H1 (cell line): ENCODE data around the gene GUCY1A2. TPM values are rescaled to one million over a fixed set of nuclear protein-coding genes. Genes with fewer than 3 reads are reported as not detected.

Experiments used
- CTCF ChIA-PET: fragments of 300-600 bp; sonication (Branson Sonifier 250); formaldehyde crosslinking; loops from one replicate; lab custom pipeline; 2021; ENCODE audit not compliant: partially characterized antibody; lab: Charles Lee
- POLR2A ChIA-PET: fragments of 300-600 bp; sonication (Branson Sonifier 250); formaldehyde crosslinking; loops from one replicate; lab custom pipeline; 2021; ENCODE audit warnings: inconsistent platforms; ENCODE audit not compliant: partially characterized antibody; lab: Charles Lee
- DNase-seq, 2 experiments: peaks; one replicate each; pipeline versions ENCODE4 v3.0.0 to v3.0.0-alpha.2; 2010 to 2022; ENCODE audit warnings: low spot score in 2 of 2, low read depth in 1 of 2, mixed read lengths in 1 of 2
- FAIRE-seq: peaks from 2 replicates; lab custom pipeline; 2011; peaks lifted over from hg19 to GRCh38; lab: Jason Lieb, UNC
- H2AFZ ChIP-seq: 2 replicates; pipeline ENCODE4 v1.8.1; 2012; ENCODE audit warnings: low read length, inconsistent platforms
- H2AK5ac ChIP-seq: 2 replicates; pipeline ENCODE4 v1.6.1; 2013; ENCODE audit warnings: low read depth, low read length
- H2BK120ac ChIP-seq: replicated peaks from 2 replicates; pipeline ENCODE3; 2013; ENCODE audit warnings: low read depth, low read length, inconsistent platforms
- H2BK12ac ChIP-seq: 2 replicates; pipeline ENCODE4 v1.6.1; 2013; ENCODE audit warnings: low read depth, low read length
- H2BK15ac ChIP-seq: 2 replicates; pipeline ENCODE4 v1.6.1; 2013; ENCODE audit warnings: low read length
- H2BK20ac ChIP-seq: 2 replicates; pipeline ENCODE4 v1.6.1; 2013; ENCODE audit warnings: low read length
- H2BK5ac ChIP-seq: 2 replicates; pipeline ENCODE4 v1.6.1; 2013; ENCODE audit warnings: low read depth, low read length
- H3K14ac ChIP-seq: 2 replicates; pipeline ENCODE4 v1.6.1; 2013; ENCODE audit warnings: inconsistent platforms; ENCODE audit not compliant: insufficient read length
- H3K18ac ChIP-seq: 2 replicates; pipeline ENCODE4 v1.6.1; 2013; ENCODE audit warnings: low read length; ENCODE audit errors: extremely low read depth
- H3K23ac ChIP-seq: 2 replicates; pipeline ENCODE4 v1.6.1; 2013; ENCODE audit warnings: inconsistent platforms; ENCODE audit not compliant: insufficient read length
- H3K23me2 ChIP-seq: 2 replicates; pipeline ENCODE4 v1.6.1; 2013; ENCODE audit warnings: low read depth, low read length
- H3K27ac ChIP-seq: 2 replicates; pipeline ENCODE4 v1.6.1; 2011; ENCODE audit warnings: low read depth, low read length, inconsistent platforms
- H3K27me3 ChIP-seq, 4 experiments: replicated peaks in 1 of 4; 1 replicate in 1 of 4; 2 replicates in 3 of 4; pipeline versions ENCODE4 v1.6.1 to v1.8.1; 2011 to 2013; ENCODE audit warnings: low read length in 3 of 4, mild to moderate bottlenecking in 3 of 4, inconsistent platforms in 2 of 4, mixed read lengths in 2 of 4, moderate library complexity in 1 of 4; ENCODE audit not compliant: control insufficient read depth in 3 of 4, insufficient read depth in 3 of 4; ENCODE audit errors: extremely low read depth in 1 of 4
- H3K36me3 ChIP-seq, 4 experiments: 2 replicates each; pipeline versions ENCODE4 v1.6.1 to v1.8.1; 2011 to 2013; ENCODE audit warnings: mild to moderate bottlenecking in 4 of 4, low read length in 3 of 4, moderate library complexity in 2 of 4, control low read depth in 1 of 4, inconsistent platforms in 1 of 4; ENCODE audit not compliant: insufficient read depth in 4 of 4, control insufficient read depth in 2 of 4
- H3K4ac ChIP-seq: replicated peaks from 2 replicates; pipeline ENCODE3; 2013; ENCODE audit warnings: low read length, low read depth, mixed read lengths, inconsistent platforms; ENCODE audit not compliant: insufficient read length
- H3K4me1 ChIP-seq, 4 experiments: replicated peaks in 1 of 4; 1 replicate in 1 of 4; 2 replicates in 3 of 4; pipeline versions ENCODE4 v1.6.1 to v1.8.1; 2011 to 2013; ENCODE audit warnings: low read length in 3 of 4, inconsistent platforms in 2 of 4, mixed read lengths in 1 of 4; ENCODE audit not compliant: insufficient read depth in 4 of 4, control insufficient read depth in 3 of 4
- H3K4me2 ChIP-seq, 2 experiments: 2 replicates each; pipeline versions ENCODE4 v1.6.1 to v1.8.1; 2011 to 2013; ENCODE audit warnings: low read depth in 2 of 2, low read length in 2 of 2, control low read depth in 1 of 2, inconsistent platforms in 1 of 2, mild to moderate bottlenecking in 1 of 2; ENCODE audit not compliant: insufficient read depth in 1 of 2
- H3K4me3 ChIP-seq, 4 experiments: fragments of 200-600, 300-600 bp in 1 of 4; sonication (generic), shearing (Covaris generic), sonication (Bioruptor Twin) in 1 of 4; 2 replicates each; pipeline versions ENCODE4 v1.5.1 to v1.8.1; 2011 to 2016; ENCODE audit warnings: low read length in 4 of 4, low read depth in 3 of 4, control low read depth in 2 of 4, inconsistent platforms in 2 of 4, mild to moderate bottlenecking in 2 of 4, mixed read lengths in 1 of 4, moderate library complexity in 1 of 4; ENCODE audit not compliant: insufficient read depth in 2 of 4; ENCODE audit errors: extremely low read depth in 1 of 4
- H3K56ac ChIP-seq: replicated peaks from 2 replicates; pipeline ENCODE3; 2013; ENCODE audit warnings: low read depth, mild to moderate bottlenecking, mixed read lengths, low read length, inconsistent platforms; ENCODE audit not compliant: insufficient read length
- H3K79me1 ChIP-seq: 2 replicates; pipeline ENCODE4 v1.6.1; 2013; ENCODE audit warnings: low read depth, low read length, control low read depth
- H3K79me2 ChIP-seq, 2 experiments: 2 replicates each; pipeline versions ENCODE4 v1.6.1 to v1.8.1; 2012 to 2013; ENCODE audit warnings: low read length in 2 of 2, mild to moderate bottlenecking in 2 of 2, inconsistent platforms in 1 of 2; ENCODE audit not compliant: insufficient read depth in 2 of 2, control insufficient read depth in 1 of 2
- H3K9ac ChIP-seq, 4 experiments: replicated peaks in 1 of 4; 1 replicate in 1 of 4; 2 replicates in 3 of 4; pipeline versions ENCODE4 v1.6.1 to v1.8.1; 2011 to 2013; ENCODE audit warnings: low read depth in 3 of 4, low read length in 3 of 4, control low read depth in 2 of 4, mild to moderate bottlenecking in 2 of 4, moderate library complexity in 2 of 4, inconsistent platforms in 1 of 4; ENCODE audit errors: extremely low read depth in 1 of 4
- H3K9me3 ChIP-seq, 2 experiments: 2 replicates each; pipeline versions ENCODE4 v1.6.1 to v1.8.1; 2012 to 2013; ENCODE audit warnings: mild to moderate bottlenecking in 2 of 2, moderate library complexity in 2 of 2, control low read depth in 1 of 2, inconsistent platforms in 1 of 2, low read depth in 1 of 2, low read length in 1 of 2, mixed read lengths in 1 of 2; ENCODE audit not compliant: insufficient read depth in 2 of 2
- H4K20me1 ChIP-seq, 2 experiments: replicated peaks in 1 of 2; 2 replicates each; pipeline versions ENCODE3 to v1.8.1; 2011 to 2013; ENCODE audit warnings: inconsistent platforms in 2 of 2, low read length in 2 of 2, mild to moderate bottlenecking in 1 of 2; ENCODE audit not compliant: insufficient read depth in 2 of 2, control insufficient read depth in 1 of 2
- H4K5ac ChIP-seq: 2 replicates; pipeline ENCODE4 v1.6.1; 2013; ENCODE audit warnings: low read length, low read depth, mixed read lengths, inconsistent platforms; ENCODE audit not compliant: insufficient read length
- H4K8ac ChIP-seq: 2 replicates; pipeline ENCODE4 v1.8.0; 2013; ENCODE audit warnings: mild to moderate bottlenecking, moderate library complexity, low read length, inconsistent platforms; ENCODE audit not compliant: insufficient read depth; ENCODE audit errors: extremely low read depth
- H4K91ac ChIP-seq: replicated peaks from 2 replicates; pipeline ENCODE3; 2013; ENCODE audit warnings: low read length, mixed read lengths, inconsistent platforms; ENCODE audit not compliant: insufficient read length
- CBX8 ChIP-seq: fragments of 300-800, 300-1000 bp; sonication (generic); IDR thresholded peaks from 2 replicates; pipeline ENCODE4 v1.7.1; 2016; ENCODE audit warnings: low read depth, low read length, borderline replicate concordance
- CEBPB ChIP-seq: IDR thresholded peaks from 2 replicates; pipeline ENCODE4 v1.6.1; 2012; ENCODE audit warnings: low read depth, low read length
- CREB1 ChIP-seq: IDR thresholded peaks from 2 replicates; pipeline ENCODE4 v1.6.1; 2012; ENCODE audit warnings: inconsistent platforms
- EGR1 ChIP-seq: IDR thresholded peaks from 2 replicates; pipeline ENCODE4 v1.6.1; 2011; ENCODE audit warnings: low read depth, low read length, borderline replicate concordance
- KDM4A ChIP-seq: IDR thresholded peaks from one replicate; pipeline ENCODE4 v1.7.1; 2012; ENCODE audit warnings: low read depth, mild to moderate bottlenecking, moderate library complexity, low read length, inconsistent platforms; ENCODE audit not compliant: severe bottlenecking
- SP1 ChIP-seq: IDR thresholded peaks from 2 replicates; pipeline ENCODE4 v1.6.1; 2011; ENCODE audit warnings: low read depth, low read length
- ZNF274 ChIP-seq: IDR thresholded peaks from 2 replicates; pipeline ENCODE4 v1.7.0; 2012; ENCODE audit warnings: low read length, borderline replicate concordance; ENCODE audit errors: extremely low read depth
- WGBS, 2 experiments: shearing (Covaris generic) in 1 of 2; methylation state at CpG; one replicate each; pipeline versions ENCODE4 v1.1.6 to v1.1.7; 2013 to 2015; ENCODE audit warnings: low lambda C conversion rate in 2 of 2, mixed read lengths in 2 of 2, inconsistent platforms in 1 of 2, low coverage in 1 of 2, missing lambda C conversion rate in 1 of 2; ENCODE audit not compliant: insufficient replicate concordance in 2 of 2, insufficient coverage in 1 of 2, insufficient read length in 1 of 2; ENCODE audit errors: extremely low coverage in 1 of 2, missing lambda C conversion rate in 1 of 2; 5-methylcytosine and 5-hydroxymethylcytosine counted together
- polyA plus RNA-seq, 7 experiments: library from polyadenylated mRNA; depleted of rRNA in 3 of 7; stranded (reverse) in 5 of 7; unstranded in 2 of 7; fragments of >200 nt in 5 of 7; fragments of 200-250 nt in 2 of 7; gene quantifications; 1 replicate in 5 of 7; 2 replicates in 1 of 7; 4 replicates in 1 of 7; pipeline versions ENCODE4 v1.2.1 to v1.2.3, GENCODE V29; 2011 to 2013; ENCODE audit warnings: missing spikeins in 2 of 7, mixed read lengths in 2 of 7
- total RNA-seq: library from RNA; stranded (reverse); fragmentation: NEBNext Ultra II Directional; extraction: Animal tissue kit (Norgen Biotek cat#: 25700); gene quantifications from 2 replicates; pipeline ENCODE4 v1.2.1, GENCODE V29; 2021
- TF ChIP-seq, protein P1 (sequence below): IDR thresholded peaks from 2 replicates; pipeline ENCODE4 v1.6.1; 2012; ENCODE audit warnings: low read length, inconsistent platforms

Gene GUCY1A2
- total and polyA plus RNA-seq, 2 of the 8 experiments (the other 6 are each of a cell fraction or from before 2014, with no cell fraction given): 0.11 to 1.9 TPM

- Histone ChIP-seq H2BK20ac (no peak overlapping the region), H4K20me1 (no peaks in the 10 kb centered on the region), H3K9ac (no peak overlapping the region), H3K4me3 (no peak overlapping the region), H2BK120ac (no peak overlapping the region), H2BK12ac (no peak overlapping the region), H2BK5ac (no peak overlapping the region), H4K8ac (no peak overlapping the region), H4K91ac (no peak overlapping the region), H3K18ac (no peak overlapping the region), H2BK15ac (no peak overlapping the region), H3K9me3 (no peaks in the 10 kb centered on the region), H3K14ac (no peak overlapping the region), H2AK5ac (no peak overlapping the region), H3K36me3 (no peaks in the 10 kb centered on the region), H3K27ac (no peak overlapping the region), H3K27me3 (no peaks in the 10 kb centered on the region), H3K79me1 (no peaks in the 10 kb centered on the region), H3K4ac (no peak overlapping the region), H3K23me2 (no peaks in the 10 kb centered on the region), H3K23ac (no peak overlapping the region), H4K5ac (no peak overlapping the region), H3K56ac (no peak overlapping the region), H2AFZ (no peak overlapping the region), H3K4me2 (no peak overlapping the region), H3K4me1 (no peaks in the 10 kb centered on the region), H3K79me2 (no peaks in the 10 kb centered on the region)
- 94% methylated on average over 2 of the region's 2 CpGs; no CpG with 5 or more reads in 1 of the 2 experiments for WGBS, 2 experiments
- CTCF ChIA-PET: interaction anchor here (0.6 kb wide), 1 partner anchor 836 kb away, joined by 3 read pairs; no protein-coding TSS in a partner anchor
- POLR2A ChIA-PET: no interaction called here
- DNase-seq (no peak), FAIRE-seq (no peak)
- TF ChIP-seq EGR1: no peak
- TF ChIP-seq SP1: no peak
- TF ChIP-seq, protein P1, sequence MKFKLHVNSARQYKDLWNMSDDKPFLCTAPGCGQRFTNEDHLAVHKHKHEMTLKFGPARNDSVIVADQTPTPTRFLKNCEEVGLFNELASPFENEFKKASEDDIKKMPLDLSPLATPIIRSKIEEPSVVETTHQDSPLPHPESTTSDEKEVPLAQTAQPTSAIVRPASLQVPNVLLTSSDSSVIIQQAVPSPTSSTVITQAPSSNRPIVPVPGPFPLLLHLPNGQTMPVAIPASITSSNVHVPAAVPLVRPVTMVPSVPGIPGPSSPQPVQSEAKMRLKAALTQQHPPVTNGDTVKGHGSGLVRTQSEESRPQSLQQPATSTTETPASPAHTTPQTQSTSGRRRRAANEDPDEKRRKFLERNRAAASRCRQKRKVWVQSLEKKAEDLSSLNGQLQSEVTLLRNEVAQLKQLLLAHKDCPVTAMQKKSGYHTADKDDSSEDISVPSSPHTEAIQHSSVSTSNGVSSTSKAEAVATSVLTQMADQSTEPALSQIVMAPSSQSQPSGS: no peak
- TF ChIP-seq ZNF274: no peak
- no peak for TF ChIP-seq CEBPB
- TF ChIP-seq CBX8: no peak
- TF ChIP-seq KDM4A: no peak
- no peak for TF ChIP-seq CREB1
These were observed 22.3 kb upstream of the GUCY1A2 start for GRCh38 chr11:107040433-107041087.
